Mammary epithelial cell (primary cell): ENCODE data around the gene LRPAP1.
"Not testable (repeated sequence)": the region's sequence is repeated elsewhere in the genome, so short reads cannot be mapped to it uniquely, and the experiment has no call there.

Experiments used
- CTCF ChIP-seq, 2 donors: IDR thresholded peaks in 1 of 2; conservative IDR thresholded peaks in 1 of 2; 2 replicates each; pipeline ENCODE4 v1.5.1; 2011 to 2012; ENCODE audit warnings: inconsistent platforms in 2 of 2, low read length in 2 of 2, mild to moderate bottlenecking in 2 of 2, control low read depth in 1 of 2, low read depth in 1 of 2; ENCODE audit not compliant: insufficient read depth in 1 of 2; ENCODE audit errors: extremely low read depth in 1 of 2
- EZH2 ChIP-seq: IDR thresholded peaks from 2 replicates; pipeline ENCODE4 v1.6.1; 2012; ENCODE audit warnings: low read length, inconsistent platforms, borderline replicate concordance

- TF ChIP-seq EZH2; CTCF (conservative IDR thresholded peaks at IDR 0.05 in 1 of 2, IDR thresholded peaks at IDR 0.05 in 1 of 2; ENCODE audit: extremely low read depth in 1 of 2, insufficient read depth in 1 of 2, low read depth in 1 of 2, low read length in 2 of 2): not testable (repeated sequence)
These were observed 24.9 kb upstream of the LRPAP1 start for GRCh38 chr4:3557088-3557492.
